ENCODE data around the gene CD300H. TPM values are rescaled to one million over a fixed set of nuclear protein-coding genes. Genes with fewer than 3 reads are reported as not detected.
"Not testable (repeated sequence)": the region's sequence is repeated elsewhere in the genome, so short reads cannot be mapped to it uniquely, and the experiment has no call there.

The CD300H gene
- total RNA-seq, 1 donor from 2014 or later: not detected

DNA sequence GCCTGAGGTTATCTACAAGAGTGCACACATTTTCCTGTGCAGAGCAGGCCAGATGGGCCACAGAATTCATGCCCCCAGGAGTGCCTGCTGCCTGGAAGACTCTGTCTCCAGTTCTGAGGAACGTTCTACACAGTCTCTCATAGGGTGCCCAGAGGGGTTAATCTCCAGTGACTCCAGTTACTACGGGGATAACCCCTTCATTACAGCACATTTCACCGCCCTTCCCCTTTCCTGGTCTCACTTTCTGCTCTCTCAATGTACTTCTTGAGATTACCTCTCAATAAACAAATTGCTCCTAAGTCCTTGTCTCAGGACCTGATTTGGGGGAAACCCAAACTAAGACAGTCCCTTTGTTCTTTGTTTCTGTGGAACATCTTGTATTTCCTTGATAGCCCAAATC, 5.7 kb downstream of the CD300H start:
- Mint-ChIP-seq H3K4me1 (no peaks in the 10 kb centered on the region), H3K4me3 (no peak overlapping the region), H3K36me3 (no peaks in the 10 kb centered on the region), H3K27ac (no peak overlapping the region), H3K27me3 (ENCODE audit: insufficient read depth, low read depth) (peaks cover 11% of the 10 kb centered on the region), H3K9me3 (peaks cover 8% of the 10 kb centered on the region)
- H3K4me3 ChIP-seq: no peak overlapping the region
- no peak overlapping the region for H3K27ac ChIP-seq
- no peaks in the 10 kb centered on the region for H3K4me1 ChIP-seq
- no peak for DNase-seq (ENCODE audit: low spot score)
- no peaks in the 10 kb centered on the region for H4K20me1 ChIP-seq (ENCODE audit: low read depth)
- no peak overlapping the region for H2AFZ ChIP-seq (replicated peaks)
- TF ChIP-seq EZH2 (IDR thresholded peaks at IDR 0.05) (no peak), EZH2phosphoT487 (IDR thresholded peaks at IDR 0.05) (no peak)
- TF ChIP-seq, protein P1, sequence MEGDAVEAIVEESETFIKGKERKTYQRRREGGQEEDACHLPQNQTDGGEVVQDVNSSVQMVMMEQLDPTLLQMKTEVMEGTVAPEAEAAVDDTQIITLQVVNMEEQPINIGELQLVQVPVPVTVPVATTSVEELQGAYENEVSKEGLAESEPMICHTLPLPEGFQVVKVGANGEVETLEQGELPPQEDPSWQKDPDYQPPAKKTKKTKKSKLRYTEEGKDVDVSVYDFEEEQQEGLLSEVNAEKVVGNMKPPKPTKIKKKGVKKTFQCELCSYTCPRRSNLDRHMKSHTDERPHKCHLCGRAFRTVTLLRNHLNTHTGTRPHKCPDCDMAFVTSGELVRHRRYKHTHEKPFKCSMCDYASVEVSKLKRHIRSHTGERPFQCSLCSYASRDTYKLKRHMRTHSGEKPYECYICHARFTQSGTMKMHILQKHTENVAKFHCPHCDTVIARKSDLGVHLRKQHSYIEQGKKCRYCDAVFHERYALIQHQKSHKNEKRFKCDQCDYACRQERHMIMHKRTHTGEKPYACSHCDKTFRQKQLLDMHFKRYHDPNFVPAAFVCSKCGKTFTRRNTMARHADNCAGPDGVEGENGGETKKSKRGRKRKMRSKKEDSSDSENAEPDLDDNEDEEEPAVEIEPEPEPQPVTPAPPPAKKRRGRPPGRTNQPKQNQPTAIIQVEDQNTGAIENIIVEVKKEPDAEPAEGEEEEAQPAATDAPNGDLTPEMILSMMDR (IDR thresholded peaks at IDR 0.05): no peak
- H3K9ac ChIP-seq: no peak overlapping the region
- no peaks in the 10 kb centered on the region for H3K36me3 ChIP-seq
- H3K9me3 ChIP-seq (ENCODE audit: low read depth): no peaks in the 10 kb centered on the region
- H3K27me3 ChIP-seq: no peaks in the 10 kb centered on the region
- H3F3A ChIP-seq (ENCODE audit: low read depth): no peaks in the 10 kb centered on the region
- no peak overlapping the region for H3K4me2 ChIP-seq
- no peaks in the 10 kb centered on the region for H3K79me2 ChIP-seq (ENCODE audit: low read depth)

DNA sequence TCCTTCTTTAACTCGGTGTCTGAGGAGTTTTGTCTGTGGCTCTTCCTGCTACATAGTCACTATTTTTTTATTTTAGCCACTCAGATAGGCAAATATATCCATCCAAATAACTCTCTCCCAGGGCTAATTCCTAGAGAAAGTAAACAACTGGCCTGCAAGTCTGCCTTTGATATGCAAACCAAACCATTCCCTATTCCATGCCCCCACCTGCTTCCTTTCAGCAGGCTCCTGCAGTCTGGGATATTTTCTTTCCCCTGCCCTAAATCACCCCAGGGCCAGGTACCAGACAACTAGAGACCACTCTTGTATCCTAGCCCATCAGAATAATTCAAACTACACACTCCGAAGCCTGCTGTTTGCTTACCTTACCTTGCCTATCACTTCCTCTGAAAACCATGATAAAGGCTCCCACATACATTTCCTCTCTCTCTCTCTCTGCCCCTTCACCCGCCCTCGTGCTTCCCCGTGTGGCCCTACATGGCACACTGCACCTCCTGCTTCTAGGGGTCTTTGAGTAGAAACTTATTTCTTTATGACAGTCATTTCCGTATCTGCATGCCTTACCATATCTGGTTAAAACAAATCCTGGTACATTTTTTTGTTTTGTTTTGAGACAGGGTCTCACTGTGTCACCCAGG, 8.3 kb downstream of the CD300H start:
- DNase-seq (ENCODE audit: low spot score): no peak
- Histone ChIP-seq H3K9ac (no peak overlapping the region), H3K36me3 (no peaks in the 10 kb centered on the region), H4K20me1 (ENCODE audit: low read depth) (no peaks in the 10 kb centered on the region), H3K4me3 (no peak overlapping the region), H3K9me3 (ENCODE audit: low read depth) (no peaks in the 10 kb centered on the region), H3K27ac (no peak overlapping the region), H3K4me1 (no peaks in the 10 kb centered on the region), H3K79me2 (ENCODE audit: low read depth) (no peaks in the 10 kb centered on the region), H2AFZ (replicated peaks) (no peak overlapping the region), H3K27me3 (no peaks in the 10 kb centered on the region), H3F3A (ENCODE audit: low read depth) (no peaks in the 10 kb centered on the region), H3K4me2 (no peak overlapping the region)
- no peak overlapping the region for H3K4me3 Mint-ChIP-seq
- H3K27me3 Mint-ChIP-seq (ENCODE audit: insufficient read depth, low read depth): peaks cover 11% of the 10 kb centered on the region
- TF ChIP-seq, protein P1 (IDR thresholded peaks at IDR 0.05): no peak
- TF ChIP-seq EZH2 (IDR thresholded peaks at IDR 0.05) (no peak), EZH2phosphoT487 (IDR thresholded peaks at IDR 0.05) (no peak)
- H3K27ac Mint-ChIP-seq: no peak overlapping the region
- no peaks in the 10 kb centered on the region for H3K4me1 Mint-ChIP-seq
- no peaks in the 10 kb centered on the region for H3K36me3 Mint-ChIP-seq
- peaks cover 8% of the 10 kb centered on the region for H3K9me3 Mint-ChIP-seq

DNA sequence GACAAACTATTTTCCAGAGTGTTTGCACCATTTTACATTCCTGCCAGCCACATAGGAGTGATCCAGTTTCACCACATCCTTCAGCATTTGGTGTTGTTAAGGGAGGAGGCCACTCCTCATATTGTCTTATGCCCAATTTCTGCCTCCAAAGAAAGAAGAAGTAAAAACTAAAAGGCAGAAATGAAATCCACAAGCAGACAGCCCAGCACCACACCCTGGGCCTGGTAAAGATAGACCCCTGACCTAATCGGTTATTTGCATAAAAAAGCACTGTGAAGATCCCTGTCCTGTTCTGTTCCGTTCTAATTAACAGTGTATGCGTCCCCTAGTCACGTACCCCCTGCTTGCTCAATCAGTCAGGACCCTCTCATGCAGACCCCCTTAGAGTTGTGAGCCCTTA, 8.9 kb downstream of the CD300H start:
- H3K27ac ChIP-seq; H3K79me2 ChIP-seq (ENCODE audit: low read depth); H3K4me1 Mint-ChIP-seq; H3K9me3 Mint-ChIP-seq; H3K4me3 ChIP-seq; H3K4me1 ChIP-seq; DNase-seq (ENCODE audit: low spot score); H3K9ac ChIP-seq; H3K4me2 ChIP-seq; H3K9me3 ChIP-seq (ENCODE audit: low read depth); H3K4me3 Mint-ChIP-seq; H3F3A ChIP-seq (ENCODE audit: low read depth); H3K36me3 ChIP-seq; H3K27me3 ChIP-seq; H2AFZ ChIP-seq (replicated peaks); H3K36me3 Mint-ChIP-seq; H3K27ac Mint-ChIP-seq; H4K20me1 ChIP-seq (ENCODE audit: low read depth): not testable (repeated sequence)
- H3K27me3 Mint-ChIP-seq (ENCODE audit: insufficient read depth, low read depth): peaks cover 11% of the 10 kb centered on the region

DNA sequence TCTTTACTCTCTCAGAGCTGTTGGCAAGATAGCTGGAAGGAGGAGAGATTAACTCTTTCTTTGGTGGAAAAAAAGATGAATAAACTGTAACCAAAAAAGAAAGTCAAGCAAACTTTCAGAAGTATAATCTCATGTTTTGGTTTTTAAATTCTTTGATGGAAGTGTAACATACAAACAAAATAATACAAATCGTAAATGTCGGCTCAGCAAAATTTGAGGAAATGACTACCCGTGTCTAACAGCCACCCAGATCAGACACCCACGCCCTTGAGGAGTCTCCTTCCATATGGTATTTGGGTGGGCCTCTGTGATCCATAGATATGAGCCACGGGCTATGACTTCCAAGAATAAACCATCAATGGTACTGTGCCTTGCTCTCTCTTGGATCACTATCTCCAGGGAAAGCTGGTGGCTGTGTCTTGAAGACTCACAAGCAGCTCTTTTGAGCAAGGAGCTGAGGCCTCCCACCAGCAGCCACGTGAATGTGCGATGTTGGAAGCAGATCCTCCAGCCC, 11.8 kb downstream of the CD300H start:
- Histone ChIP-seq H3K79me2 (ENCODE audit: low read depth) (no peaks in the 10 kb centered on the region), H3K4me1 (no peaks in the 10 kb centered on the region), H3F3A (ENCODE audit: low read depth) (no peaks in the 10 kb centered on the region), H4K20me1 (ENCODE audit: low read depth) (no peaks in the 10 kb centered on the region), H2AFZ (replicated peaks) (no peak overlapping the region), H3K9ac (no peak overlapping the region), H3K27me3 (no peaks in the 10 kb centered on the region), H3K9me3 (ENCODE audit: low read depth) (no peaks in the 10 kb centered on the region), H3K27ac (no peak overlapping the region), H3K4me3 (no peak overlapping the region), H3K36me3 (no peaks in the 10 kb centered on the region), H3K4me2 (no peak overlapping the region)
- Mint-ChIP-seq H3K27me3 (ENCODE audit: insufficient read depth, low read depth) (peaks cover 10% of the 10 kb centered on the region), H3K4me1 (peaks cover 15% of the 10 kb centered on the region), H3K4me3 (no peak overlapping the region), H3K27ac (no peak overlapping the region), H3K36me3 (no peaks in the 10 kb centered on the region), H3K9me3 (peaks cover 8% of the 10 kb centered on the region)
- no peak for DNase-seq (ENCODE audit: low spot score)
- TF ChIP-seq, protein P1 (IDR thresholded peaks at IDR 0.05): no peak
- no peak for TF ChIP-seq EZH2phosphoT487 (IDR thresholded peaks at IDR 0.05)
- no peak for TF ChIP-seq EZH2 (IDR thresholded peaks at IDR 0.05)

Data from neural progenitor cell (in vitro differentiated cells).